Measurements from ENCODE around the gene SCN2A. TPM values are rescaled to one million over a fixed set of nuclear protein-coding genes. Genes with fewer than 3 reads are reported as not detected.

The SCN2A gene
- total RNA-seq, 1 donor from 2014 or later, result 0.53 TPM

DNA sequence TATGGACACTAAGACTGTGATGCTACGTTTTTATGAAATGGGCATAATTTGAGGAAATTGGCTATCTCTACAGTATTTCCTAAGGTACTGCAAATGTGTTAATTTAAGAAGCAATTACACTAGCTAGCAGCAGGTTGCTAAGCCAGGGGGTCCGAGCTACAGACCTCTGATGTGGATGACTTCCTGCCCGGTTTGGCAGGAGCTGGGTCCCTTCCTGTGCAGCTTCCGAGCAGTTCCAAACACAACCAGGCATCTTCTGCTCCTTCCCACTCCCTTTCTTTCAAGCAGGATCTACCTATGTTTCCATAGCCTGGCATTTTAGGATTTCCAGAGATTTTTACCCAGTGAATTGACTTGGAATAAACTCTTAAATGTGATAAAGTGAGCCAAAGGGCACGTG is 55.7 kb downstream of the SCN2A start:
- Histone ChIP-seq H3K4me1 (no peaks in the 10 kb centered on the region), H3K36me3 (no peaks in the 10 kb centered on the region), H3K4me3 (no peak overlapping the region), H3K9me3 (no peaks in the 10 kb centered on the region), H3K27ac (no peak overlapping the region), H3K27me3 (no peaks in the 10 kb centered on the region)
- TF ChIP-seq, protein P1, sequence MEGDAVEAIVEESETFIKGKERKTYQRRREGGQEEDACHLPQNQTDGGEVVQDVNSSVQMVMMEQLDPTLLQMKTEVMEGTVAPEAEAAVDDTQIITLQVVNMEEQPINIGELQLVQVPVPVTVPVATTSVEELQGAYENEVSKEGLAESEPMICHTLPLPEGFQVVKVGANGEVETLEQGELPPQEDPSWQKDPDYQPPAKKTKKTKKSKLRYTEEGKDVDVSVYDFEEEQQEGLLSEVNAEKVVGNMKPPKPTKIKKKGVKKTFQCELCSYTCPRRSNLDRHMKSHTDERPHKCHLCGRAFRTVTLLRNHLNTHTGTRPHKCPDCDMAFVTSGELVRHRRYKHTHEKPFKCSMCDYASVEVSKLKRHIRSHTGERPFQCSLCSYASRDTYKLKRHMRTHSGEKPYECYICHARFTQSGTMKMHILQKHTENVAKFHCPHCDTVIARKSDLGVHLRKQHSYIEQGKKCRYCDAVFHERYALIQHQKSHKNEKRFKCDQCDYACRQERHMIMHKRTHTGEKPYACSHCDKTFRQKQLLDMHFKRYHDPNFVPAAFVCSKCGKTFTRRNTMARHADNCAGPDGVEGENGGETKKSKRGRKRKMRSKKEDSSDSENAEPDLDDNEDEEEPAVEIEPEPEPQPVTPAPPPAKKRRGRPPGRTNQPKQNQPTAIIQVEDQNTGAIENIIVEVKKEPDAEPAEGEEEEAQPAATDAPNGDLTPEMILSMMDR (IDR thresholded peaks at IDR 0.05), result no peak
- intact Hi-C loops (cut with DNase I), result loop anchor here (5.0 kb wide), 2 partner anchors 48 to 303 kb away; no protein-coding TSS in a partner anchor
- DNase-seq (ENCODE audit: low spot score in 2 of 2), result no peak

- Histone ChIP-seq H3K4me3 (no peak overlapping the region), H3K27ac (no peak overlapping the region), H3K4me1 (no peaks in the 10 kb centered on the region), H3K36me3 (no peaks in the 10 kb centered on the region), H3K9me3 (no peaks in the 10 kb centered on the region), H3K27me3 (no peaks in the 10 kb centered on the region)
- intact Hi-C loops (cut with DNase I), result no loop called here
- no peak for DNase-seq (ENCODE audit: low spot score in 2 of 2)
- TF ChIP-seq, protein P1 (IDR thresholded peaks at IDR 0.05), result no peak
Observed at GRCh38 chr2:165295643-165296042, 56.4 kb downstream of the SCN2A start.

DNA sequence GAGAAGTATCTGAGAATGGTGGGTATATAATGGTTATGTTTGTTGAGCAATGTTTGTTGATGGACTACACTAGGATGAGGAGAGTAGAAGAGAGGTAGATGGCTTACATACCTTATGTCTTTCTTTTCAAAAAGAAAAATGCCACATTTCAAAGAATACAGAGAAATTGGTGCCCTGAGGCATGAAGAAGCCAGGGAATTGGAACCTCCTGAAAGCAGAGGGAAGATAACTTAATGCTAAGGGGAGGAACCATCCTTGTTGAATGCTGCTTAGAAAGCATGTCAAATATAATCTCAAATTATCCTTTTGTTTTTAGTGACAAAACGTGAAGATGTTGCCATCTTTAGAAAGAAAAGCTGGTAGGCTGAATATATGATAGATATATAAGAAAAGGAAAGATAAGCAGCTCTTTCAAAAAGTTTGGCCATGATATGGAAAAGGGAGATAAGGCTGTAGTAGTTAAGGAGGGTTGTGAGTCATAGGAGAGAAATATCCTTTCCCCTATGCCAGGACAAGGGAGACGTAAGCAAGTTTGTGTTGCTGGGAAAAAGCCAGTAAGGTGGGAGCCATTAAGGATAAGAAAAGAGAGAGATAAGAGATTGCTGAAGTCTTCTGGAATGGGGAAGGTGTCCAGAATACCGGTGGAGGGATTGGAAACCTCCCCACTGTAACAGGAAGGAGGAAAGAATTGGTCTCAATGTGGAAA is 66.3 kb downstream of the SCN2A start:
- no peaks in the 10 kb centered on the region for H3K36me3 ChIP-seq
- no peak overlapping the region for H3K27ac ChIP-seq
- TF ChIP-seq, protein P1 (IDR thresholded peaks at IDR 0.05), result no peak
- no peaks in the 10 kb centered on the region for H3K4me1 ChIP-seq
- H3K27me3 ChIP-seq, result no peaks in the 10 kb centered on the region
- no peaks in the 10 kb centered on the region for H3K9me3 ChIP-seq
- intact Hi-C loops (cut with DNase I), result loop anchor here (5.0 kb wide), 1 partner anchor 68 kb away; the partner anchor contains the start of gene SCN2A
- DNase-seq (ENCODE audit: low spot score in 2 of 2), result no peak
- no peak overlapping the region for H3K4me3 ChIP-seq

DNA sequence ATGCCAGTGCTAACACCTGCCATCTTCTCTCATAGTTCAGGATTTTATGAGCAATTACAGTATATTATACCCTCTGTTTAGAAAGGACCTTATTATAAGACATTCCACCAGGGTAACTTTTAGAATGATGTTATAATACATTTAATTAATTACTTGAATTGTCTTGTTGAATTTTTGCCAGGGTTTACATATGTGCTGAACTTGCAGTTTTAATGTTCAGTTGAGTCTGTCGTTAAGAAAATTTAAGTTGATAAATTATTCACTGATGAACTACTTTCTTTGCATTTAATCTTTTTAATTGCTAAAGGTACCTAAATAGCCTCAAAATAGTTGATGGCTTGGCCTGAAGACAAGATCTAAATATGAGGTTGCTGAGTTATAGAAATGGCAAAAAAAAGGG is 68.1 kb downstream of the SCN2A start:
- DNase-seq (ENCODE audit: low spot score in 2 of 2), result no peak
- no peaks in the 10 kb centered on the region for H3K27me3 ChIP-seq
- H3K9me3 ChIP-seq, result no peaks in the 10 kb centered on the region
- no peak overlapping the region for H3K4me3 ChIP-seq
- no peaks in the 10 kb centered on the region for H3K36me3 ChIP-seq
- TF ChIP-seq, protein P1 (IDR thresholded peaks at IDR 0.05), result no peak
- H3K4me1 ChIP-seq, result no peaks in the 10 kb centered on the region
- H3K27ac ChIP-seq, result no peak overlapping the region
- intact Hi-C loops (cut with DNase I), result loop anchor here (5.0 kb wide), 1 partner anchor 70 kb away; the partner anchor contains the start of gene SCN2A

- DNase-seq (ENCODE audit: low spot score in 2 of 2), result no peak
- TF ChIP-seq, protein P1 (IDR thresholded peaks at IDR 0.05), result no peak
- no peaks in the 10 kb centered on the region for H3K36me3 ChIP-seq
- no peak overlapping the region for H3K27ac ChIP-seq
- no peak overlapping the region for H3K4me3 ChIP-seq
- no peaks in the 10 kb centered on the region for H3K9me3 ChIP-seq
- H3K4me1 ChIP-seq, result no peaks in the 10 kb centered on the region
- intact Hi-C loops (cut with DNase I), result no loop called here
- no peaks in the 10 kb centered on the region for H3K27me3 ChIP-seq
Observed at GRCh38 chr2:165311949-165312348, 72.7 kb downstream of the SCN2A start.
